Astrocyte (in vitro differentiated cells and primary cell): ENCODE results near the gene PROSER1. TPM values are rescaled to one million over a fixed set of nuclear protein-coding genes. Genes with fewer than 3 reads are reported as not detected.

Experiments used
- DNase-seq: peaks from one replicate; pipeline ENCODE4 v3.0.0-alpha.2; 2010; ENCODE audit warnings: low read depth
- FAIRE-seq: peaks from 2 replicates; lab custom pipeline; 2011; peaks lifted over from hg19 to GRCh38; lab: Jason Lieb, UNC
- H2AFZ ChIP-seq: 2 replicates; pipeline ENCODE4 v1.6.0; 2012; ENCODE audit warnings: low read depth, low read length, inconsistent platforms
- H3K27ac ChIP-seq: 2 replicates; pipeline ENCODE4 v1.5.1; 2011; ENCODE audit warnings: low read depth, low read length, inconsistent platforms
- H3K27me3 ChIP-seq: 2 replicates; pipeline ENCODE4 v1.6.0; 2011; ENCODE audit warnings: low read length, inconsistent platforms; ENCODE audit not compliant: insufficient read depth
- H3K36me3 ChIP-seq: 2 replicates; pipeline ENCODE4 v1.5.1; 2011; ENCODE audit warnings: low read length, inconsistent platforms; ENCODE audit not compliant: insufficient read depth
- H3K4me1 ChIP-seq: 2 replicates; pipeline ENCODE4 v1.5.1; 2011; ENCODE audit warnings: low read length, inconsistent platforms; ENCODE audit not compliant: insufficient read depth
- H3K4me2 ChIP-seq: 2 replicates; pipeline ENCODE4 v1.6.0; 2012; ENCODE audit warnings: low read length, inconsistent platforms
- H3K4me3 ChIP-seq: 2 replicates; pipeline ENCODE4 v1.5.1; 2011; ENCODE audit warnings: low read depth, mild to moderate bottlenecking, low read length, inconsistent platforms; ENCODE audit not compliant: insufficient read depth
- H3K79me2 ChIP-seq: 2 replicates; pipeline ENCODE4 v1.6.0; 2012; ENCODE audit warnings: mild to moderate bottlenecking, low read length, inconsistent platforms; ENCODE audit not compliant: insufficient read depth
- H3K9ac ChIP-seq: 2 replicates; pipeline ENCODE4 v1.6.0; 2012; ENCODE audit warnings: mild to moderate bottlenecking, low read length, inconsistent platforms
- H3K9me3 ChIP-seq: 2 replicates; pipeline ENCODE4 v1.5.1; 2012; ENCODE audit warnings: low read depth, mild to moderate bottlenecking, low read length, inconsistent platforms; ENCODE audit not compliant: insufficient read depth
- H4K20me1 ChIP-seq: 2 replicates; pipeline ENCODE4 v1.6.0; 2012; ENCODE audit warnings: low read length, inconsistent platforms; ENCODE audit not compliant: insufficient read depth
- H3K27ac Mint-ChIP-seq: one replicate; pipeline ENCODE4 v1.8.0; 2021; ENCODE audit warnings: mild to moderate bottlenecking, mixed read lengths; ENCODE audit not compliant: unreplicated experiment
- H3K27me3 Mint-ChIP-seq: one replicate; pipeline ENCODE4 v1.8.0; 2021; ENCODE audit warnings: low read depth, mixed read lengths; ENCODE audit not compliant: unreplicated experiment
- H3K36me3 Mint-ChIP-seq: one replicate; pipeline ENCODE4 v1.8.0; 2021; ENCODE audit warnings: low read depth, mixed read lengths; ENCODE audit not compliant: unreplicated experiment
- H3K4me1 Mint-ChIP-seq: one replicate; pipeline ENCODE4 v1.8.0; 2021; ENCODE audit warnings: low read depth, mixed read lengths; ENCODE audit not compliant: unreplicated experiment
- H3K4me3 Mint-ChIP-seq: one replicate; pipeline ENCODE4 v1.8.0; 2021; ENCODE audit warnings: mild to moderate bottlenecking, moderate library complexity, mixed read lengths; ENCODE audit not compliant: unreplicated experiment
- H3K9me3 Mint-ChIP-seq: one replicate; pipeline ENCODE4 v1.8.0; 2021; ENCODE audit warnings: mild to moderate bottlenecking, mixed read lengths; ENCODE audit not compliant: unreplicated experiment
- CTCF ChIP-seq: IDR thresholded peaks from 2 replicates; pipeline ENCODE4 v1.5.1; 2011; ENCODE audit warnings: low read depth, mild to moderate bottlenecking, inconsistent platforms, low read length, moderate library complexity; ENCODE audit not compliant: insufficient read depth
- EZH2 ChIP-seq: IDR thresholded peaks from 2 replicates; pipeline ENCODE4 v1.6.1; 2012; ENCODE audit warnings: mild to moderate bottlenecking, low read length, inconsistent platforms; ENCODE audit not compliant: insufficient read depth
- total RNA-seq: library from RNA; stranded (reverse); gene quantifications from 2 replicates; pipeline ENCODE4 v1.2.1, GENCODE V29; 2021

PROSER1 gene
- total RNA-seq, 1 donor from 2014 or later: 35.3 TPM

DNA sequence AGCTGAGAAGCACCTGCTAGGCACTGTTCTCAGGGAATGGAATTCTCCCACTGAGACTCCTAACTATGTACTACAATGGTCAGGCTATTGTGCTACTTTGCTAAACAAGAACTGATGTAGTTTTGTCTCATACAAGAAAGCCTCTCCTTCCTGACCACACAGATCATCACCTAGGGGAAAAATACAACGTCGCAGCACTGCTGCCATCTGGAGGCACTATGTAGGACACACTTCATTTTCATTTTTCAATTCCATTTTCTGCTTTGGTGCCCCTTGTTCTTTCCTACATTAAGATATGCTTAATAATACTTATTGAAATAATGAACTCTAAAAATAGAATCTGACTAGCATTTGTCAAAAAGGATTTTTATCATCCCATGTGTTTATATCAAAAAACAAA, 21.1 kb downstream of the PROSER1 start:
- no peaks in the 10 kb centered on the region for H3K9me3 ChIP-seq
- no peak overlapping the region for H3K27ac ChIP-seq
- H3K4me1 ChIP-seq: no peaks in the 10 kb centered on the region
- H3K79me2 ChIP-seq: no peaks in the 10 kb centered on the region
- H3K4me3 ChIP-seq: no peak overlapping the region
- H3K4me1 Mint-ChIP-seq: peaks cover 9% of the 10 kb centered on the region
- H3K27ac Mint-ChIP-seq: no peak overlapping the region
- DNase-seq: no peak
- H3K27me3 Mint-ChIP-seq: no peaks in the 10 kb centered on the region
- no peak overlapping the region for H3K9ac ChIP-seq
- peaks cover 5% of the 10 kb centered on the region for H4K20me1 ChIP-seq
- no peak overlapping the region for H3K4me2 ChIP-seq
- FAIRE-seq: no peak
- no peak overlapping the region for H2AFZ ChIP-seq
- TF ChIP-seq EZH2 (no peak), CTCF (peak; percentile 53)
- peaks cover 43% of the 10 kb centered on the region for H3K36me3 ChIP-seq
- H3K27me3 ChIP-seq: no peaks in the 10 kb centered on the region
- peaks cover 23% of the 10 kb centered on the region for H3K36me3 Mint-ChIP-seq
- no peaks in the 10 kb centered on the region for H3K9me3 Mint-ChIP-seq
- no peak overlapping the region for H3K4me3 Mint-ChIP-seq

GRCh38 chr13:39016087-39016486, 21.8 kb downstream of the PROSER1 start:
- Histone ChIP-seq H3K4me3 (no peak overlapping the region), H3K27me3 (no peaks in the 10 kb centered on the region), H3K36me3 (peaks cover 42% of the 10 kb centered on the region), H3K4me2 (no peak overlapping the region), H3K4me1 (no peaks in the 10 kb centered on the region), H3K27ac (no peak overlapping the region), H4K20me1 (peaks cover 5% of the 10 kb centered on the region), H3K9me3 (no peaks in the 10 kb centered on the region), H3K9ac (no peak overlapping the region), H3K79me2 (no peaks in the 10 kb centered on the region), H2AFZ (no peak overlapping the region)
- Mint-ChIP-seq H3K4me1 (peaks cover 9% of the 10 kb centered on the region), H3K27me3 (no peaks in the 10 kb centered on the region), H3K36me3 (peaks cover 20% of the 10 kb centered on the region), H3K9me3 (no peaks in the 10 kb centered on the region), H3K4me3 (no peak overlapping the region), H3K27ac (no peak overlapping the region)
- TF ChIP-seq EZH2 (no peak), CTCF (no peak)
- DNase-seq (no peak), FAIRE-seq (no peak)

DNA sequence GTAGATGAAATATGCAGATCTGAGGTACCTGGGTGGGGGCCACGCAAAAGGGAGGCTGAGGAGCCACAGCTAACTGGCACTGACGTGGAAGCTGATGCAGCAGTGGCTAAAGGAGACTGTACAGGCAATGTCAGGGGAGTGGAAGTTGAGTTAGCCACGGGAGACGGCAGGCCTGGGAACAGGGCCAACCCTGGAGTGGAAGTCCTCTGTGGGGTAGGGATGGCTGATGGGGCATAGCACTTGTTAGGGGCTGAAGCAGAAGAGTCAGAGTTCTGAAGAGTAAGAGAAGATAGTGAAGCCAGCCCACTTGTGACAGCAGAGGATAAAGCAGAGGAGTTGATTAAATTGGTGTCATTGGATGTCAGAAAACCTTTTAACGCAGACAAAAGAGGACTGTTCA, 24.4 kb downstream of the PROSER1 start:
- H3K27me3 ChIP-seq: no peaks in the 10 kb centered on the region
- no peaks in the 10 kb centered on the region for H3K9me3 ChIP-seq
- no peaks in the 10 kb centered on the region for H3K4me1 ChIP-seq
- no peak overlapping the region for H3K27ac ChIP-seq
- Mint-ChIP-seq H3K27me3 (no peaks in the 10 kb centered on the region), H3K9me3 (no peaks in the 10 kb centered on the region), H3K4me3 (no peak overlapping the region), H3K36me3 (peaks cover 19% of the 10 kb centered on the region), H3K27ac (no peak overlapping the region), H3K4me1 (peaks cover 5% of the 10 kb centered on the region)
- no peak overlapping the region for H3K4me3 ChIP-seq
- H3K9ac ChIP-seq: no peak overlapping the region
- H3K36me3 ChIP-seq: peaks cover 38% of the 10 kb centered on the region
- no peak overlapping the region for H3K4me2 ChIP-seq
- H4K20me1 ChIP-seq: peaks cover 5% of the 10 kb centered on the region
- no peak for FAIRE-seq
- no peak for DNase-seq
- TF ChIP-seq CTCF: no peak
- TF ChIP-seq EZH2: no peak
- H2AFZ ChIP-seq: no peak overlapping the region
- H3K79me2 ChIP-seq: no peaks in the 10 kb centered on the region
